ENCODE measurements around the gene GPR158.

Gene GPR158

DNA sequence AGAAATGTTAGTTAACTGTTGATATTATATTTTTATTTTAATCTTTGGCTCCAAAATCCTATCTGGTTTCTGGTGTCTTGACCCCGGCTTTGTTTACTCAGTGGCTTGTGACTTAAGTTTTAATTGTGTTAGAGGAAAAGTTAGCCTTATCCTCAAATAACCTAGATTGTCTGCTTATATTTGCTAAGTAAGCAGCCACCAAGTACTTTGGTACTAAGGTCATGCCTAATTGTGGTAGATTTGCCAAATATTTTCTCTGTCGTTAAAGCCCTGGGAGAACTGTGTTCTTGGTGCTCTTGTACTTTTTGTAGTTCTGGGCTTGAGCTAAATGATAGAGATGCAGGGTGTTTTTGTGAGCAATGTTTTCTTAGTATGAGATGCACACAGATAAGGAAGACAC lies 34.8 kb downstream of the GPR158 start:
- no peak for FAIRE-seq

DNA sequence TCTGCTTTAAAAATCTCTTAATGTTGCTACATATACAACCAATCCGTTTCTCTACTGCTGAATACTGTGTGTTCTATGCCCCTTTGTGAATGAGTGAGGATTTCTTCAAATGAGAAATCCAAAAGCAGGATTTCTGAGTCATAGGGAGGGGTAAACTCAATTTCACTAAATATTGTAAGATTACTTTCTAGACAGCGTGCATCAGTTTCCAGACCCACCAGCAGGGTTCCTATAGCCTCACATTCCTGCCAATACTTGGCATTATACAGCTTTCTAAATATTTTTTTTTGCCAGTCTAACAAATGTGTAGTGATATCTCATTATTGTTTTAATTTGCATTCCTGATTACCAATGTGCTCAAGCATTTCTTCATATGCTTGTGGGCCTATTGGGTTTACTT lies 35.5 kb downstream of the GPR158 start:
- no peak for FAIRE-seq

DNA sequence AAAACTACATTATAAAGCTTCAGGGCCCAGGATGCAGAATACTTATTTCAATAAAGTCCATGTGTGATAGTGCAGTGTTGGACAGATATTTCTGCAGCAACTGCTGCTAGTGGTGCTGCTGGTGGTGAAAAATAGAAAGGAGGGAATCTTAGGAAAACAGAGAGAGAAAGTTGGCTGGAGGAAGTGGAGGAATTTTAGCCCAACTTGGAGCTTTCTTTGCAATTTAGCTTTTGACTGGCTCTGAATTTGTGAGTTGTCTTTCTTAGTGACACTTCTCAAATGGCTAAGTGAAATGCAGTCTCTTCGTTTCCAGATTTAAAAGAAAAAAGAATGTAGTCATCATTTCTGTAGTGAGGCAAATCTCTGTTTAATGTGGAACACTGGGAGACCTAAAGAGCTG lies 45.4 kb downstream of the GPR158 start:
- no peak for FAIRE-seq

DNA sequence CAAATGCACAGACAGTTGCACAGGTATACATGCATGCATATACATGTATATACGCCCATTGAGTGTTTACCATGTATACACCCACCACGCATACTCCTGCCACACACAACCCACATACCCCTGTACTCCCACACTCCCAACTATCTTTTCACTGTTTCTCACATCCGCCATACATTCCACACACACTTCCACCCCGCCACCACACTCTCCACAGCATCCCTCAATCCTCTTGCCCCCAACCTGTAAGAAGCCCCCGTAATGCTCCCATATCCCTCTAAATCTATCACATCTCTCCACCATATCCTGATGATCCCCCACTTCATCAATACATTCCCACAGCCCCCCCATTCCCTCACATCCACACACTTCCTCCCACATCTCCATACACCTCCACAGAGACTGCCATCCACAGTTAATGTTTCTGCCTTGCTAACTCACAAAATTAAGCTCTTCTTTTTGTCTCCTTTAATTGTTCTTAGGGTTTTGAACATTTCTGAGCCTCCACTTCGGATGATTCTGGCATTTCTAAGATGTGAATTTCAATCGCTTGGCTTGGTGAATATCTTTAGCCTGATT lies 47.4 kb downstream of the GPR158 start:
- FAIRE-seq: no peak

DNA sequence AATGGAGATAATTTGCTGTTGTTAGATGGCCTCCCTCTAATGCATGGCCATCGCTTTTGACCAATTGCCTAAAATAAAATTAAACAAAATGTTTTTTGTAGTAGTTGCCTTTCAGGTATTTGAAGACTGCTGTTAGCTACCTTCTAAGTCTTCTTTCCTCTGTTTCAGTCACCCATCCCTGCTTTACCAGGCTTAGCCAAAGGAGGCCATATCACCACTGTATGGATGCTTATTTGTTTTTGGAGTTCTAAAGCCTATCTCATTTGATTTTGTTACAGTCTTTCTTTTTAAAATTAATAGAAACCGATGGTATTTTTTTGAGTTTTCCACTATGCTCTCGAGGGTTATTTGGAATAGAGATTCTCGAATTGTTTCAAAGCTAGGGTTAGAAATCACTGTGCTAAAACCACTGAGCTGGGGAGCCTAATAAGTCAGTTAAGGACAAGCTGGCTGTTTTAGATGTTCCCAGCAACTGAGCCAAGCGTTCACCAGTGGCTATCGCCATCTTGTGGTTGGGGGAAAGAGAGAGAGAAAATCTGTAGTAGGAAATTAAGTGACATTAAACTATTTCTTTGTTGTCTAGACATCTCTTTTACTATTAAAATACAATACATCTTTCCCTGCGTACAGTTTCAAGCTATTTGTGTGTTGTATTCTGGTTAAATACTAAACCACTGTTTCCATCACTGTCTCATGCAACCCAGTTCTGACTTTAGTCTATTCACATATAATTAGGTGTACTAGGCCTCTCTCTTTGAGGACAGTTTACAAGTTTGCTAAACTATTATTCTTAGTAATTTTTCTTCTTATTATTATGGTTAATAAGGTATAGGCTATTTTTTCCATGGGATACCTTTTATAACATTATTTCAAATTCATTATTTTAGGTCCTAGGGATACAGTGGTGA lies 52.2 kb downstream of the GPR158 start:
- FAIRE-seq: peak; percentile 77

DNA sequence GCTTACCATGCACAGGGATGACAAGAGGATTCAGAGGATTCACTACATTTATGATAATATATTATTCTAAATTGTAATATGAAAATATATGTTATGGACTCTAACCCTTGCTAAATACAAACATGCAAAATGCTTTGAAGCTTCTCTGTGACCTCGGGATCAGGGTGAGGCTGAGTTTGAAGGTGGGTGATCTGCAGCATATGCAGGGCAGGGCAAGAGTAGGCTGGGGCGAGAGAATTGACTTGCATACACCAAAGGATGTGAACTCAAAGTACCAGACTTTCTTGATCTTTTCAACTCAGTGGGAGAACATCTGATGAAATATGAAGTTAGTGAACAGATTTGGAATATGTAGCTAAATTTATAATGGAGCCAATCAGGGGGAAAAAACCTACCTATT lies 57.0 kb downstream of the GPR158 start:
- FAIRE-seq: no peak

DNA sequence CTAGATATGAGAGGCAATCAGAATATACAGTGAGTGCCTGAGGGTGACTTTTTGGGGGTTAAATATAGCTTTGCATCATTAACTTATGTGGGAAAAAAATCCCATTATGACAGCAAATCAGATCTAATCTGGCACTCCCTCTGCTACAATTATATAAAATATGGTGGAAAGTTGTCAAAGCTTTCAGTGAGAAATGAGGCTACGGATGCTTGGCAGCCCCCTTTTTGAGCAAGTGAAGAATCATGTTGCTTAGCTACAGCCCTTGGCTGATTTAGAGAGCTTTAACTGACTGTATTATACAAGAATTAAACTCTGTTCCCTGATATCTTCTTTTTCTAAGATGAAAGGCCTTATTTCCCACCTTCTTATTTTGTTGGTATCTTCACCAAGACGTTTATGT lies 57.4 kb downstream of the GPR158 start:
- FAIRE-seq: no peak

DNA sequence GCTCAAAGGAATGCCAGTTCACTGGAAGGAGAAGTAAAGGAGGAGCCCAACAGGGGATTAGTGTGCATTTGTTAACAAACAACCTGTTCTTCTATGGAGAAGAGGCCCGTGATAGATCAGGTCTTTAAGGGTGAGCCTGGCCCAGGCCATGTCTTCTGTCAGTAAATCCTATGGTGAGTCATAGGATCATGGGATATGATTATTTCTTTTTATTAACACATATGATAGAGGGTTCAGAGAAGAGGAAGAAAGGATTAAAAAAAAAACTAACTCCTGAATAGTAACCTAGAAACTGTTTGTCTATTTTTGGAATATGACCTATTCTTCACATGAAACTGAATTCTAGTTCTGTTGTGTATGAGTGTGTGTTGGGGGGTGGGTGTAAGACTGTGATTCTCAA lies 70.4 kb downstream of the GPR158 start:
- FAIRE-seq: no peak

DNA sequence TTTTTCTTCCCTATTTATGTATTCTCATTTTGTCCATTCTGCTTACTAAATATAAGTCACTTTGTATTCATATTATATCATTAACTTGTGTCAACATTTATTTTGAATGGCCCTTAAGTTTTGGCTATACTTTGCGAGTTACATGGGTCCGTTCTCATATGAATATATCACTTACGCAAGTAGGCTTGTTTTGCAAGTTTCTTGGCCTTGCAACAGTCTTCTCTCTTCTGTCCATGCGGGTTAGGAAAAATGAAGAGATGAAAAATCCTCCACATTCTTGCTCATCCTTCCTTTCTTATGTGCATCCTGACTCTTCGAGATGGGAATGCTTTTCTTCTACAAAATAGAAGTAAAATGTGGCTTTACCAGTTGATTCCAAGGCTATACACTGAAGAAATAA lies 82.8 kb downstream of the GPR158 start:
- FAIRE-seq: no peak

DNA sequence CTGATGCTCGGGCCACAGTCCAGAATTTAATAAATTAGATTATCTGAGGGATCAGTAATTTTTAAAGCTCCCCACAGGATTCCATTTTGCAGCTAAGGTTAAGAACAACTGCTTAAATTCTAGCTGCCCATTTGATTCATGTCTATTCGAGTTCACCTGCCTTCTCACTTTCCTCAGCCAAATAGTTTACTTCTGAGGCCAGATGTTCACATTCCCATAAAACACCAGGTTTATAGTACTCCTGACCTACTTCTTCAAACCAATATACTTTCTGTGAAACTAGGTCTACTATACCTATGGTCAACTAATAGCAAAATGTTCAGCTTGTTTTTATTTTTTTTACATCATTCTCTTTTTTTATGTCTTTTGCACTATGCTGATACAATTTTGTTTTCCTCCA lies 86.3 kb downstream of the GPR158 start:
- FAIRE-seq: no peak

DNA sequence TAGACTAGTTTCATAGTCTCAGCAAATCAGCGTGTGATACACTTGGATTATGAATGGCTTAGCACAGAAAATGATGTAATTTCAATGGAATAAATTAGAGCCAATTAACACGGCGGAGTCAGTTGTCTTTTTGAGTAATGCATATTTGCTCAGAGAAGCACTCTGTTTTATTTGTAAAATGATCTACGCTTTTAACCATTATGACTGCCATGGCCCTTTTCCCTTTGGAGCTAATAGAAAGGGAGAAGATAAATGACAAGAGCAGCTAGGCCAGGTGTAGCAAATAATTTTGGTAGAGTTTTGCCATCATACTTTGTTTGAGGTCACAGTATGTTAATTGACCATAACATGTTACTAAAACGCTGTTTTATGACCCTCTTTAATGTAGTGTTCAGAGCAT lies 86.8 kb downstream of the GPR158 start:
- FAIRE-seq: peak; percentile 98

DNA sequence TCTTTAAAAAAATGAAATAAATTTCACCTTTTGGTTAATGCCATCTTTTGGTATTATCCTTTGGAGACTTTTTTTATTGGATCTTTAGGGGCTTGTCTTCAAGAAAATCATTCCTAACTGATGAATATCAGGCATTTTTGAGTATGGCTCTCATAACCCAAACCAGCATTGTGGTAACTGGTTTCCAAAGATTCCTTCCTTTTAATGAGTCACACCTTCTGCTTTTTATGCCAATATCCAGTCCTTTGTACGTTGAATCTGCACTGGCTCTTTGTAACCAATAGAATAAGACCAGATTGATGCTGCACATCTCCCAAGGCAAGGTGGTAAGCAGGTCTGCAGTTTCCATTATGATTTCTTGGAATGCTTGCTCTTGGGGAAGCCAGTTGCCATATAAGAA lies 89.1 kb downstream of the GPR158 start:
- FAIRE-seq: no peak

DNA sequence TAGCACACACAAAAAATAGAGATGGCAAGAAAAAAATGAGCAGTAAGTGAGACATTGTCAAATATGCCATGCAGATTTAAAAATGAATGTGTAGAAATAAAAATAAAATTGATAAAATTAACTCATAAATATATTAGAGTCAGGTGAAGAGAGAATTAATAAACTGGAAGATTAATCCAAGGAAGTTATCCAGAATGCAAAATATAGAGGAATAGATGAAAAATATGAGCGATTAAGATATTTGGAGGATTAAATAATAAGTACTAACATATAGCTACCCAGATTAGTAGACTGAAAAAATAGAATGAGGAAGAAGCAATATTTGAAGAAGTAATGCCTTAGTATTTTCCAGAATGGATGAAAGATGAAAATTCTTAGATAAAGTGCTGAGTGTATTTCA lies 103.4 kb downstream of the GPR158 start:
- no peak for FAIRE-seq

DNA sequence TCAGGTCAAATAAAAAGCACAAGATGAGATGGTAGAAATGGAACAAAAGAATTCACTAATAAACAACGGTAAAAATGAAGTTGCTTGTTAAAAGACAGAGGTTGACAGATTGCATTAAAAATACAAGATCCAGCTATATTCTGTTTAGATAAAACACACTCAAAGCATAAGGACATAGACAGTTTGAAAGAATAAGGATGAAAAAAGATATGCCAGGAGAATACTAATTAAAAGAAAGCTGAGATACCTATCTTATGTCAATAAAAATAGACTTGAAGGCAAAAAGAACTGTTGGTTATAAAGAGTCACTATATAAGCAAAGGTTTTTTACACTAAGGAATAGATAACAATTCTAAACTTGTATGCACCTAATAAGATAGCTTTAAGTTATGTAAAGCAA lies 105.3 kb downstream of the GPR158 start:
- FAIRE-seq: no peak

DNA sequence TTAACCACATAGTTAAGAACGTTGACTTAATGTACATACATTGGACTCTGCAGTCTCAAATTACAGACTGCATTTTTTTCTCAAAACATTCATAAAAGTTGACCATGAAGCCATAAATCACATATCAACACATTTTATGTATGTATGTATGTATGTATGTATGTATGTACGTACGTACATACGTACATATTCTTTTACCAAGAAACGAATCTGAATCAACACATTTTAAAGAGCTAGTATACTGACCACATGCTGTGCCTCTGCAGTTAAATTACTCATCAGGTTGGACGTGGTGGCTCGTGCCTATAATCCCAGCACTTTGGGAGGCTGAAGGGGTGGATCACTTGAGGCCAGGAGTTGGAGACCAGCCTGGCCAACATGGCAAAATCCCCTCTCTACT lies 105.8 kb downstream of the GPR158 start:
- no peak for FAIRE-seq

DNA sequence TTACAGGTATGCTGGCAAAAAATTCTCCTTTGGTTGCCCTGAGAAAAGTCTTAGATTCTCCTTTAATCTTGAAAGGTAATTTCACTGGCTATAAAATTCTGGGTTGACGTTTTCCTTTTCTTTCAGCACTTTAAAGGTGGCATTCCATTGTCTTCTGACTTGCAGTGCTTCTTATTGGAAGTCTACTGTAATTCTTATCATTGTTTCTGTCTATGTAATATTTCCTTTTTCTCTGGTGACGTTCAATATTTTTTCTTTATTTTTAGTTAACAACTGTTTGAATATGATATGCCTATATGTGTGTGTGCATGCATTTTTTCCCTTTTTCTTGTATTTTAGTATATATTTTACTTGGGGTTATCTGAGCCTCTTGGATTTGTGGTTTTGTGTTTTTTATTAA lies 111.0 kb downstream of the GPR158 start:
- no peak for FAIRE-seq

DNA sequence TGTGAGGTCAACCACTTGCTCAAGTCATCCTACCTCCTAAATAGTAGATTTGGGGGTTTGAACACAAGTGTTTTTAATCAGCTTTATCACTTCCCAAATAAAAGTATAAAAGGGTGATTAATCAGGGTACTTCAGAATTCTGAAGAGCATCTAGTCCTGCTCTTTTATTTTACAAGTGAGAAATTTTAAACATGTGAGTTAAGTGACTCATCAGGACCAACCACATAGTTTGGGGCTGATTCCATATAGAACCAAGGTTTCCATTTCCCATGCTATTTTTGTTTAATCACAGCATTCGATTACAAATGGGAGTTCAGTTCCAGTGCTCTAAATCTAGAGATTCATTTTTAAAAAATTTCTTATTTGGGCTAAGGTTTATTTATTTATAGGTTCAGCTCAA lies 113.4 kb downstream of the GPR158 start:
- no peak for FAIRE-seq

DNA sequence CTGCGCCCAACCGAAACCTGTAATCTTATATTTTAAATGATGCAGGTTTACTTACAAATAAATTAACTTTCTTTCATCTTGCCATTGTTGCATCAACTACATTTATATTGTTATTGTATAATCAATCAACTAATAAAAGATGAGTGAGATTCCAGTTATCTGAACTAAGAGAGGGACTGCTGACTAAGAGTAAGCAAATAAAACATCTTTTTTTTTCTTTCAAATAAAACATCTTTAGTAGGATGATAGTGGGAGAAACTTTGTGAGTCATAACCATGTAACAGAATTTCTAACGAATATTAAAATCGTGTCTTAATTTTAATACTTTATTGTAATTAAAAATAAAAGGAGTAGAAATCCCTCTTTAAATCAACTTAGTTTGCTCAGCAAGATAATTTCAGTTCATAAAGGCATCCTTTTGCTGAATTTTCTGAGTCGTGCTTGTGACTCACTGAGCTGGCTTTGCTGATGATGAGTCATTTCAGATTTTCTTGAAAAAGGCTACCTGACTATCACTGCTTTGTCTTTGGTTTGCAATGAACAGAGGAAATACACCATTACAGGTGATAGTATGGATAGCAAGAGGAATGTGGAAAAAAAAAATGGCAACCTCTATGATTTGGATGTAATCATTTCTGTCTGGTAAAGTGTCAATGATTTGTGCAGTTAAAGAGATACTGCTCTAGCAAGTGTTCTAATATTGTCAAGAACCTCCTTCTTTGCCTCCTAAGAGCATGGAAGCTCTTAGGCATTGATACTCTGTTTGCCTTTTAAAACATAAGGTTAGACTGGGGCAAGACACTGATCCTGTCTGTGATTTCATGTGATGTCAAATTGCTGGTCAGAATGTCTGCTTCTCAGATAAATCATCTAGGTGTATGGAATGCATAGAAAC lies 119.5 kb downstream of the GPR158 start:
- peak; percentile 81 for FAIRE-seq

DNA sequence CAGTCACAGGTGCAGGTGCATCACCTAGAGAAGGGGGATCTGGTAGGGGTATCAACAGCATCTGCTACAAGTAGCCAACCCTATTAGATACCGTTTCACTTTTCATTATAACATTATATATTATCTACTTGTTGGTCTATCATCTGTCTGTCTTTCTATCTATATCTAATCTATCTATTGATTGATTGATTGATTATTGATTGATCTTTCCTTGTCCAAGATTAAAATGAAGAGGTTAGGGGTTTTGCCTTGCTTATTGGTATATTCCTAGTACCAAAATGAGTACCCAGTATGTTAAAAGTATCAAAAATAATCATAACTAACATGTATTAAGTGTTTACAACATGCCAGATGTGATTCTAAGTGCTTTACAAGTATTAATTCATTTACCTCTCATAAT lies 121.5 kb downstream of the GPR158 start:
- no peak for FAIRE-seq

DNA sequence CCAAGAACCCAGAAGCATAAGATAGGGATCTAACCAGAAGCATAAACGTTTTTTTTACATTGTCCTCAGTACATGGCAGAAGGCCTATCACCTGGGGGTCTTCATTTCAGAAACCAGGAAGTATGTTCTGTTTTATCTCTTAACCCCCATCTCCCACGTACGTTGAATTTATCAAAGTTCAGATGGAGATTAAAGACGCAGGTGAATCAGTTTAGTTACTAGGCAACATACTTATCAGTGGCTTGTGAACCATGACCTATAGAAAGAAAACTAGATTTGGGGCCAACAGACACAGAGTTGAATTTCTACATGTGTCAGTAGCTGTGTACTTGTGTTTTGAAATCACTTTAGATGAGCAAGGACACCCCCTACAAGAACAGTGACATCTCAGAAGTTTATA lies 122.7 kb downstream of the GPR158 start:
- FAIRE-seq: no peak

DNA sequence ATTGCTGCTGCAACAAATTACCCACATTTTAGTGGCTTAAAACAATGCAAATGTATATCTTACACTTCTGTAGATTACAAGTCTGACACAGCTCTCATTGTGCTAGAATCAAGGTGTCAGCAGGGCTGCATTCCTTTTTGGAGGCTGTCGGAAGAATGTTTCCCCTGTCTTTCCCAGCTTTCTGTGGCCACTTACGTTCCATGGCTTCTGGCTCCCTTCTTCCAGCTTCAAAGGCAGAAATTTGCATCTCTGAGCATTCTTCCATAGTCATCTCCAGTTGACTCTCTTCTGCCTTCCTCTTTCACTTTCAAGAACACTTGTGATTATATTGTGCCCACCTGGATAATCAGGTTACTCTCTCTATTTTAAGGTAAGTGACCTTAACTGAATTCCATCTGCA lies 125.3 kb downstream of the GPR158 start:
- FAIRE-seq: no peak

DNA sequence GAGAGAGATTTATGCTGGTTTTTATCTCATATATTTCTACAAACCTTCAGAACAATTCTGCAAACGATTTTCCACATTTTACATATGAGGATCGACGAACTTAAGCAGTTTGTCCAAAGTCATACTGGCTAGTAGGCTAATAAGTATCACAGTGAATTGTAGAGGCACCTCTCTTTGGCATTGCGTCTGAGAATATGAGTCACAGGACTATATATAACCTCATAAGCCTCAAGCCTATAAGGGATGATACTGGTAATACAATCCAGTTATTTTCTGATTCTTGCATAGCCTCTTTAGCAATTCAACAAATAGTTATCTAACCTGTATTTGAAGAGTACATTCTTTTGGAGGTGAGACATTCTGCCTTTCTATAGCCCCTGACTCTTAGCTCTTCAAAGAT lies 129.8 kb downstream of the GPR158 start:
- no peak for FAIRE-seq

DNA sequence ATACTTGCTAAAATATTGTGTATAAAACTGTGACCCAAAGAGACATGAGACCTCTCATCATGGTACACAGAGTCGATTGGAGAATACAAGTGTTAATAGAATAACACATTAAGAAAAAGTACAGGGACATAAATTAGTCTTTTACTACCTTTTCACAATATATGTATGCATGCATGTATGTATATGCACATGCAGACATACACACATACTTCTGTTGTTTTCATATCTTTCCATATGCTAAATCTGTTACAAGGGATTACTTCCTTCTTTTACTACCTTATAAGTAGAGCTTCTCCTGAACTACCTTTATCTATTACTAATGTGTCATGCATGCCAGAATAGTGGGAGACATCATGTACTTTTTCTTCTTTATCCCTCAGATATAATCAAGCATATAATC lies 131.6 kb downstream of the GPR158 start:
- no peak for FAIRE-seq

DNA sequence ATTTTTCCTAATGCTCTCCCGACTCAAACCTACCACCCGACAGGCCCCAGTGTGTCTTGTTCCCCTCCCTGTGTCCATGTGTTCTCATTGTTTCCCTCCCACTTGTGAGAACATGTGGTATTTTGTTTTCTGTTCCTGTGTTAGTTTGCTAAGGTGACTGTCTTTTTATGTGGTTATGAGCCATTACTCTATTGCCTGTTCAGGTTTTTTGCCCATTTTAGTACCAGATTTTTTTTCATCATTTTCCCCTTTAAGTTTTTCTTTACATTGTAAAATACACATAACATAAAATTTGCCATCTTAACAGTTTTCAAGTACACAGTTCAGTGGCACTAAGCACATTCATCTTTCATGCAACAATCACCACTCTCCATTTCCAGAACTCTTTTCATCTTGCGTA lies 133.5 kb downstream of the GPR158 start:
- no peak for FAIRE-seq
